Measurements from ENCODE around the gene EIF3F. TPM values are rescaled to one million over a fixed set of nuclear protein-coding genes. Genes with fewer than 3 reads are reported as not detected.

The EIF3F gene
- total and polyA plus RNA-seq, 10 of the 15 experiments (the other 5 are each of a cell fraction or from before 2014, with no cell fraction given): 81.3 to 461 (median 213) TPM

DNA sequence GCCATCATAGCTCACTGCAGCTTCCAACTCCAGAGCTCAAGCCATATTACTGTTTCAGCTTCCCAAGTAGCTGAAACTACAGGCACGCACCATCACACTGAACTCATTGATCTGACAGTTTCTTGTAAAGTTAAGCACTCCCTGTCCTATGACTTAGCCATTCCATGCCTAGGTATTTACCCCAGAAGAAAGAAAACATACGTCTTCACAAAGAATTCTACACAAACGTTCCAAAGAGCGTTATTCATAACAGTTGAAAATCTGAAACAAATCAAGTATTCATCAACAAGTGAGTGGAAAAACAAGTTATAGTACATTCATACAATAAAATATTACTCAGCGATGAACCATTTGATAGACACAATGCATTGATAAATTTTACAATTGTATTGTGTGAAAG, 14.1 kb upstream of the EIF3F start:
- no peaks in the 10 kb centered on the region for H3K79me2 ChIP-seq (ENCODE audit: control insufficient read depth, insufficient read depth, low read length)
- H3K4me2 ChIP-seq (ENCODE audit: control insufficient read depth, insufficient read depth): no peak overlapping the region
- FAIRE-seq: no peak
- SMC1A ChIA-PET (ENCODE audit: uncharacterized antibody, unreplicated experiment): no interaction called here
- no peak overlapping the region for H3K27ac ChIP-seq (ENCODE audit: control insufficient read depth, insufficient read depth)
- no peak overlapping the region for H3K9ac ChIP-seq (ENCODE audit: control insufficient read depth, insufficient read depth, low read length)
- H3K4me3 ChIP-seq: no peak overlapping the region
- RAD21 ChIA-PET (ENCODE audit: unreplicated experiment): no interaction called here
- H2AFZ ChIP-seq (ENCODE audit: control insufficient read depth, low read depth, low read length): no peak overlapping the region
- H3K9me3 ChIP-seq (replicated peaks; ENCODE audit: control insufficient read depth, insufficient read depth, low read length): no peaks in the 10 kb centered on the region
- no peaks in the 10 kb centered on the region for H3K27me3 ChIP-seq (replicated peaks in 1 of 2; ENCODE audit: control insufficient read depth in 2 of 2, insufficient read depth in 2 of 2, low read length in 1 of 2)
- POLR2A ChIA-PET: no interaction called here
- intact Hi-C loops (cut with micrococcal nuclease; ENCODE audit: unreplicated experiment) (no loop called here), in situ Hi-C loops (cut with MboI) (no loop called here)
- no peaks in the 10 kb centered on the region for H3K4me1 ChIP-seq (ENCODE audit: control insufficient read depth, insufficient read depth, low read length)
- 63% methylated on average over 5 of the region's 5 CpGs for WGBS (ENCODE audit: insufficient coverage, insufficient replicate concordance, low lambda C conversion rate, missing lambda C conversion rate)
- BruUV-seq (replicated peaks): no TSS peak
- CTCF ChIA-PET: interaction anchor here (3.5 kb wide), 1 partner anchor 14 kb away, joined by 15 read pairs; the partner anchor contains the start of gene EIF3F
- DNase-seq (ENCODE audit: low read depth, low spot score): no peak
- no peaks in the 10 kb centered on the region for H4K20me1 ChIP-seq (ENCODE audit: control insufficient read depth, insufficient read depth)
- no peak for ATAC-seq
- H3K36me3 ChIP-seq (ENCODE audit: control insufficient read depth in 2 of 2, insufficient read depth in 2 of 2, low read length in 1 of 2): no peaks in the 10 kb centered on the region
- no peak for TF ChIP-seq WRNIP1 (IDR thresholded peaks at IDR 0.05; ENCODE audit: borderline replicate concordance, low read depth, low read length)
- TF ChIP-seq, protein P1, sequence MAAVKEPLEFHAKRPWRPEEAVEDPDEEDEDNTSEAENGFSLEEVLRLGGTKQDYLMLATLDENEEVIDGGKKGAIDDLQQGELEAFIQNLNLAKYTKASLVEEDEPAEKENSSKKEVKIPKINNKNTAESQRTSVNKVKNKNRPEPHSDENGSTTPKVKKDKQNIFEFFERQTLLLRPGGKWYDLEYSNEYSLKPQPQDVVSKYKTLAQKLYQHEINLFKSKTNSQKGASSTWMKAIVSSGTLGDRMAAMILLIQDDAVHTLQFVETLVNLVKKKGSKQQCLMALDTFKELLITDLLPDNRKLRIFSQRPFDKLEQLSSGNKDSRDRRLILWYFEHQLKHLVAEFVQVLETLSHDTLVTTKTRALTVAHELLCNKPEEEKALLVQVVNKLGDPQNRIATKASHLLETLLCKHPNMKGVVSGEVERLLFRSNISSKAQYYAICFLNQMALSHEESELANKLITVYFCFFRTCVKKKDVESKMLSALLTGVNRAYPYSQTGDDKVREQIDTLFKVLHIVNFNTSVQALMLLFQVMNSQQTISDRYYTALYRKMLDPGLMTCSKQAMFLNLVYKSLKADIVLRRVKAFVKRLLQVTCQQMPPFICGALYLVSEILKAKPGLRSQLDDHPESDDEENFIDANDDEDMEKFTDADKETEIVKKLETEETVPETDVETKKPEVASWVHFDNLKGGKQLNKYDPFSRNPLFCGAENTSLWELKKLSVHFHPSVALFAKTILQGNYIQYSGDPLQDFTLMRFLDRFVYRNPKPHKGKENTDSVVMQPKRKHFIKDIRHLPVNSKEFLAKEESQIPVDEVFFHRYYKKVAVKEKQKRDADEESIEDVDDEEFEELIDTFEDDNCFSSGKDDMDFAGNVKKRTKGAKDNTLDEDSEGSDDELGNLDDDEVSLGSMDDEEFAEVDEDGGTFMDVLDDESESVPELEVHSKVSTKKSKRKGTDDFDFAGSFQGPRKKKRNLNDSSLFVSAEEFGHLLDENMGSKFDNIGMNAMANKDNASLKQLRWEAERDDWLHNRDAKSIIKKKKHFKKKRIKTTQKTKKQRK (IDR thresholded peaks at IDR 0.05; ENCODE audit: low read depth, low read length): no peak
- TF ChIP-seq, protein P2, sequence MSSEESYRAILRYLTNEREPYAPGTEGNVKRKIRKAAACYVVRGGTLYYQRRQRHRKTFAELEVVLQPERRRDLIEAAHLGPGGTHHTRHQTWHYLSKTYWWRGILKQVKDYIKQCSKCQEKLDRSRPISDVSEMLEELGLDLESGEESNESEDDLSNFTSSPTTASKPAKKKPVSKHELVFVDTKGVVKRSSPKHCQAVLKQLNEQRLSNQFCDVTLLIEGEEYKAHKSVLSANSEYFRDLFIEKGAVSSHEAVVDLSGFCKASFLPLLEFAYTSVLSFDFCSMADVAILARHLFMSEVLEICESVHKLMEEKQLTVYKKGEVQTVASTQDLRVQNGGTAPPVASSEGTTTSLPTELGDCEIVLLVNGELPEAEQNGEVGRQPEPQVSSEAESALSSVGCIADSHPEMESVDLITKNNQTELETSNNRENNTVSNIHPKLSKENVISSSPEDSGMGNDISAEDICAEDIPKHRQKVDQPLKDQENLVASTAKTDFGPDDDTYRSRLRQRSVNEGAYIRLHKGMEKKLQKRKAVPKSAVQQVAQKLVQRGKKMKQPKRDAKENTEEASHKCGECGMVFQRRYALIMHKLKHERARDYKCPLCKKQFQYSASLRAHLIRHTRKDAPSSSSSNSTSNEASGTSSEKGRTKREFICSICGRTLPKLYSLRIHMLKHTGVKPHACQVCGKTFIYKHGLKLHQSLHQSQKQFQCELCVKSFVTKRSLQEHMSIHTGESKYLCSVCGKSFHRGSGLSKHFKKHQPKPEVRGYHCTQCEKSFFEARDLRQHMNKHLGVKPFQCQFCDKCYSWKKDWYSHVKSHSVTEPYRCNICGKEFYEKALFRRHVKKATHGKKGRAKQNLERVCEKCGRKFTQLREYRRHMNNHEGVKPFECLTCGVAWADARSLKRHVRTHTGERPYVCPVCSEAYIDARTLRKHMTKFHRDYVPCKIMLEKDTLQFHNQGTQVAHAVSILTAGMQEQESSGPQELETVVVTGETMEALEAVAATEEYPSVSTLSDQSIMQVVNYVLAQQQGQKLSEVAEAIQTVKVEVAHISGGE (CRISPR knock-in tag; IDR thresholded peaks at IDR 0.05): no peak
- TF ChIP-seq ZNF217 (IDR thresholded peaks at IDR 0.05): no peak
- TF ChIP-seq, protein P3, sequence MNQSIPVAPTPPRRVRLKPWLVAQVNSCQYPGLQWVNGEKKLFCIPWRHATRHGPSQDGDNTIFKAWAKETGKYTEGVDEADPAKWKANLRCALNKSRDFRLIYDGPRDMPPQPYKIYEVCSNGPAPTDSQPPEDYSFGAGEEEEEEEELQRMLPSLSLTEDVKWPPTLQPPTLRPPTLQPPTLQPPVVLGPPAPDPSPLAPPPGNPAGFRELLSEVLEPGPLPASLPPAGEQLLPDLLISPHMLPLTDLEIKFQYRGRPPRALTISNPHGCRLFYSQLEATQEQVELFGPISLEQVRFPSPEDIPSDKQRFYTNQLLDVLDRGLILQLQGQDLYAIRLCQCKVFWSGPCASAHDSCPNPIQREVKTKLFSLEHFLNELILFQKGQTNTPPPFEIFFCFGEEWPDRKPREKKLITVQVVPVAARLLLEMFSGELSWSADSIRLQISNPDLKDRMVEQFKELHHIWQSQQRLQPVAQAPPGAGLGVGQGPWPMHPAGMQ (IDR thresholded peaks at IDR 0.05; ENCODE audit: borderline replicate concordance): no peak
- TF ChIP-seq RAD21 (IDR thresholded peaks at IDR 0.05; ENCODE audit: insufficient read depth, low read depth, low read length): no peak
- TF ChIP-seq IKZF1 (conservative IDR thresholded peaks at IDR 0.05): no peak
- TF ChIP-seq, protein P4, sequence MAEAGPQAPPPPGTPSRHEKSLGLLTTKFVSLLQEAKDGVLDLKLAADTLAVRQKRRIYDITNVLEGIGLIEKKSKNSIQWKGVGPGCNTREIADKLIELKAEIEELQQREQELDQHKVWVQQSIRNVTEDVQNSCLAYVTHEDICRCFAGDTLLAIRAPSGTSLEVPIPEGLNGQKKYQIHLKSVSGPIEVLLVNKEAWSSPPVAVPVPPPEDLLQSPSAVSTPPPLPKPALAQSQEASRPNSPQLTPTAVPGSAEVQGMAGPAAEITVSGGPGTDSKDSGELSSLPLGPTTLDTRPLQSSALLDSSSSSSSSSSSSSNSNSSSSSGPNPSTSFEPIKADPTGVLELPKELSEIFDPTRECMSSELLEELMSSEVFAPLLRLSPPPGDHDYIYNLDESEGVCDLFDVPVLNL (IDR thresholded peaks at IDR 0.05; ENCODE audit: low read depth, low read length): no peak
- TF ChIP-seq, protein P5, sequence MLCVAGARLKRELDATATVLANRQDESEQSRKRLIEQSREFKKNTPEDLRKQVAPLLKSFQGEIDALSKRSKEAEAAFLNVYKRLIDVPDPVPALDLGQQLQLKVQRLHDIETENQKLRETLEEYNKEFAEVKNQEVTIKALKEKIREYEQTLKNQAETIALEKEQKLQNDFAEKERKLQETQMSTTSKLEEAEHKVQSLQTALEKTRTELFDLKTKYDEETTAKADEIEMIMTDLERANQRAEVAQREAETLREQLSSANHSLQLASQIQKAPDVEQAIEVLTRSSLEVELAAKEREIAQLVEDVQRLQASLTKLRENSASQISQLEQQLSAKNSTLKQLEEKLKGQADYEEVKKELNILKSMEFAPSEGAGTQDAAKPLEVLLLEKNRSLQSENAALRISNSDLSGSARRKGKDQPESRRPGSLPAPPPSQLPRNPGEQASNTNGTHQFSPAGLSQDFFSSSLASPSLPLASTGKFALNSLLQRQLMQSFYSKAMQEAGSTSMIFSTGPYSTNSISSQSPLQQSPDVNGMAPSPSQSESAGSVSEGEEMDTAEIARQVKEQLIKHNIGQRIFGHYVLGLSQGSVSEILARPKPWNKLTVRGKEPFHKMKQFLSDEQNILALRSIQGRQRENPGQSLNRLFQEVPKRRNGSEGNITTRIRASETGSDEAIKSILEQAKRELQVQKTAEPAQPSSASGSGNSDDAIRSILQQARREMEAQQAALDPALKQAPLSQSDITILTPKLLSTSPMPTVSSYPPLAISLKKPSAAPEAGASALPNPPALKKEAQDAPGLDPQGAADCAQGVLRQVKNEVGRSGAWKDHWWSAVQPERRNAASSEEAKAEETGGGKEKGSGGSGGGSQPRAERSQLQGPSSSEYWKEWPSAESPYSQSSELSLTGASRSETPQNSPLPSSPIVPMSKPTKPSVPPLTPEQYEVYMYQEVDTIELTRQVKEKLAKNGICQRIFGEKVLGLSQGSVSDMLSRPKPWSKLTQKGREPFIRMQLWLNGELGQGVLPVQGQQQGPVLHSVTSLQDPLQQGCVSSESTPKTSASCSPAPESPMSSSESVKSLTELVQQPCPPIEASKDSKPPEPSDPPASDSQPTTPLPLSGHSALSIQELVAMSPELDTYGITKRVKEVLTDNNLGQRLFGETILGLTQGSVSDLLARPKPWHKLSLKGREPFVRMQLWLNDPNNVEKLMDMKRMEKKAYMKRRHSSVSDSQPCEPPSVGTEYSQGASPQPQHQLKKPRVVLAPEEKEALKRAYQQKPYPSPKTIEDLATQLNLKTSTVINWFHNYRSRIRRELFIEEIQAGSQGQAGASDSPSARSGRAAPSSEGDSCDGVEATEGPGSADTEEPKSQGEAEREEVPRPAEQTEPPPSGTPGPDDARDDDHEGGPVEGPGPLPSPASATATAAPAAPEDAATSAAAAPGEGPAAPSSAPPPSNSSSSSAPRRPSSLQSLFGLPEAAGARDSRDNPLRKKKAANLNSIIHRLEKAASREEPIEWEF (IDR thresholded peaks at IDR 0.05; ENCODE audit: insufficient replicate concordance, low read depth, low read length): no peak
